ENCODE data around the gene FOXN3.

The FOXN3 gene

GRCh38 chr14:89352976-89353765 is 63.9 kb downstream of the FOXN3 start:
- no peak for DNase-seq (ENCODE audit: low read depth)
- TF ChIP-seq, protein P1, sequence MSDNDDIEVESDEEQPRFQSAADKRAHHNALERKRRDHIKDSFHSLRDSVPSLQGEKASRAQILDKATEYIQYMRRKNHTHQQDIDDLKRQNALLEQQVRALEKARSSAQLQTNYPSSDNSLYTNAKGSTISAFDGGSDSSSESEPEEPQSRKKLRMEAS (IDR thresholded peaks at IDR 0.05; ENCODE audit: low read depth, low read length), result no peak
- TF ChIP-seq MYC (IDR thresholded peaks at IDR 0.05; ENCODE audit: low read depth, low read length), result no peak
- TF ChIP-seq POLR2A (IDR thresholded peaks at IDR 0.05; ENCODE audit: extremely low read depth, insufficient read length), result no peak
- TF ChIP-seq CTCF (IDR thresholded peaks at IDR 0.05; ENCODE audit: low read depth, low read length), result no peak
- no peak overlapping the region for H3K4me3 ChIP-seq (ENCODE audit: low read depth, low read length)

- peak; percentile 66 for TF ChIP-seq MYC (IDR thresholded peaks at IDR 0.05; ENCODE audit: low read depth, low read length)
- TF ChIP-seq POLR2A (IDR thresholded peaks at IDR 0.05; ENCODE audit: extremely low read depth, insufficient read length), result peak; percentile 60
- TF ChIP-seq, protein P1 (IDR thresholded peaks at IDR 0.05; ENCODE audit: low read depth, low read length), result peak; percentile 42; the same call in 1 of the 2 replicates
- TF ChIP-seq CTCF (IDR thresholded peaks at IDR 0.05; ENCODE audit: low read depth, low read length), result no peak
- H3K4me3 ChIP-seq (ENCODE audit: low read depth, low read length), result peak overlapping the region; percentile 62
- DNase-seq (ENCODE audit: low read depth), result peak; percentile 88
Measured at GRCh38 chr14:89351516-89352404, 65.3 kb downstream of the FOXN3 start.

- TF ChIP-seq, protein P1 (IDR thresholded peaks at IDR 0.05; ENCODE audit: low read depth, low read length), result no peak
- TF ChIP-seq MYC (IDR thresholded peaks at IDR 0.05; ENCODE audit: low read depth, low read length) (no peak), POLR2A (IDR thresholded peaks at IDR 0.05; ENCODE audit: extremely low read depth, insufficient read length) (no peak), CTCF (IDR thresholded peaks at IDR 0.05; ENCODE audit: low read depth, low read length) (no peak)
- H3K4me3 ChIP-seq (ENCODE audit: low read depth, low read length), result peak overlapping the region; percentile 62
- no peak for DNase-seq (ENCODE audit: low read depth)
Measured at GRCh38 chr14:89351221-89351515, 65.9 kb downstream of the FOXN3 start.

DNA sequence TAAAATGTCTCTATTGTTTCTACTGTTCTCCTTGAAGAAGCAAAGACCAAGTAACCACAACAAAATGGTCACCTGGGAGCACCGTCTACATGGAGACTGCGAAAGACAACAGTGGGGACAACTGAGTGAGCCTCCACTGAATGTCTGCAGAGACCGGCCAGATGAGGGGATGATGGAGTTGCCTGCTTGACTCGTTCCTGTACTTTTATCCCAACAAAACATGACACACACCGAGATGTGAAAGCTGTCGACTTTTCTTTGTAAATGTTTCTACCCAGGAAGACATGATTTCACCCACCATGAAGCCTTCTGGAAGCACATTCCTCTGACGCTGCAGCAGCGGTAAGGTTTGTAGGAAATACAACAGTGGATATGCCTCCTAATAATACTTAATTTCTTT is 66.9 kb downstream of the FOXN3 start:
- no peak overlapping the region for H3K4me3 ChIP-seq (ENCODE audit: low read depth, low read length)
- no peak for DNase-seq (ENCODE audit: low read depth)
- no peak for TF ChIP-seq MYC (IDR thresholded peaks at IDR 0.05; ENCODE audit: low read depth, low read length)
- TF ChIP-seq POLR2A (IDR thresholded peaks at IDR 0.05; ENCODE audit: extremely low read depth, insufficient read length), result no peak
- TF ChIP-seq, protein P1 (IDR thresholded peaks at IDR 0.05; ENCODE audit: low read depth, low read length), result no peak
- TF ChIP-seq CTCF (IDR thresholded peaks at IDR 0.05; ENCODE audit: low read depth, low read length), result no peak

DNA sequence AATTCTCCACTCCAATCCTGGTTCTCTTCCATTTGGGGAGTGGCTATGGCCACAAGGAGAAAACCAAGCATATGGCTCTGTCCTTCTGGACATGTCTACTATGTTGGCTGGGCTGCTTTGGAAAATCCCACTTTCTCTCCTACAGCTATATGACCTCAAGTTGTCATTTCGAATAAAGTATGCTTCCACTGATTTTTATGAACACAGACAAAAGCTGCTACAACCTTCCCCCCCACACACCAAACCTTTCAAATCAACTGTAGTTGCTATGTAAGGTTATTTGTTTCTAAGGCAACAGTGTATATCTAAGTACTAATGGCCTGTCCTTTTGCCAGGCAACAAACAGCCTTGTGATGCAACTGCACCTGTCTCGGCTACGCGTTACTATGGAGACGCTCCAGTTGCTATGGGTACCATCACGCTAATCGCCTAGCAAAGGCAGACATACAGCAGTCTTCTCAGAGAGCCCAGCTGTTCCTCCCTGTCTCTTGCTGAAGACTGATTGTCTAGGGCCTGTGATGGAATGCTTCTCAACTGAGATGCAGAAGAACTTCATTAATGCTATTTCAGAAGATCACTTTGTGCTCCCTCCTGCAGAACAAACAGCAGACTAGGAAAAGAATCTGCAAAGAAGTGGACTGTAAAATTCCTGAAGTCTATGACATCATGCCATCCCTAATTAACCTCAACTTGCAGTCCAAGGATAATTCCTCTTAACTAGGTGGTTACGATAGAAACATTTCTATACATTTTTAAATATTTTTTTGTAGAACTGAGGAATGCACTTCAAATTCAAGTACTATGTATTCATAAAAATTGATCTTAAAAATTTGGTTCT is 67.6 kb downstream of the FOXN3 start:
- TF ChIP-seq, protein P1 (IDR thresholded peaks at IDR 0.05; ENCODE audit: low read depth, low read length), result no peak
- TF ChIP-seq CTCF (IDR thresholded peaks at IDR 0.05; ENCODE audit: low read depth, low read length) (no peak), MYC (IDR thresholded peaks at IDR 0.05; ENCODE audit: low read depth, low read length) (no peak), POLR2A (IDR thresholded peaks at IDR 0.05; ENCODE audit: extremely low read depth, insufficient read length) (no peak)
- DNase-seq (ENCODE audit: low read depth), result no peak
- no peak overlapping the region for H3K4me3 ChIP-seq (ENCODE audit: low read depth, low read length)
